Measurements from ENCODE around the gene AFDN.

The AFDN gene

DNA sequence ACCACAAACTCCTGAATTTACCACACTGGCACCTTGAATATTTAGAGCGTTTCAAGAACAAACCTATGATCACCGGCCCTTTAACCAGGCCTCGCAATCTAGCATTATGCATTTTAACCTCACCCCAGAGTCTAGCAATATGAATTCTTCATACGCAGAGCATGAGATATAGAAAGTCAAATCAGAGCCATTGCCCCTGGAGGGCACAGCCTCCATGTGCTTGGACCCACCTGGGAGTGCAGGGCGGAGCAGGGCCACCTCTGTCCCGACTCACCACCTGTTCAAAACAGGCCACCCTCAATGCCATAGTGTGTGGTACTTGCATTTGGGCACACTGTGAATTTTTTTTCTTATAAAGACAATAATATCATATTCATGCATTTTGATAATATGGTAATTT lies 19.5 kb upstream of the AFDN start:
- TF ChIP-seq, protein P1, sequence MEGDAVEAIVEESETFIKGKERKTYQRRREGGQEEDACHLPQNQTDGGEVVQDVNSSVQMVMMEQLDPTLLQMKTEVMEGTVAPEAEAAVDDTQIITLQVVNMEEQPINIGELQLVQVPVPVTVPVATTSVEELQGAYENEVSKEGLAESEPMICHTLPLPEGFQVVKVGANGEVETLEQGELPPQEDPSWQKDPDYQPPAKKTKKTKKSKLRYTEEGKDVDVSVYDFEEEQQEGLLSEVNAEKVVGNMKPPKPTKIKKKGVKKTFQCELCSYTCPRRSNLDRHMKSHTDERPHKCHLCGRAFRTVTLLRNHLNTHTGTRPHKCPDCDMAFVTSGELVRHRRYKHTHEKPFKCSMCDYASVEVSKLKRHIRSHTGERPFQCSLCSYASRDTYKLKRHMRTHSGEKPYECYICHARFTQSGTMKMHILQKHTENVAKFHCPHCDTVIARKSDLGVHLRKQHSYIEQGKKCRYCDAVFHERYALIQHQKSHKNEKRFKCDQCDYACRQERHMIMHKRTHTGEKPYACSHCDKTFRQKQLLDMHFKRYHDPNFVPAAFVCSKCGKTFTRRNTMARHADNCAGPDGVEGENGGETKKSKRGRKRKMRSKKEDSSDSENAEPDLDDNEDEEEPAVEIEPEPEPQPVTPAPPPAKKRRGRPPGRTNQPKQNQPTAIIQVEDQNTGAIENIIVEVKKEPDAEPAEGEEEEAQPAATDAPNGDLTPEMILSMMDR (IDR thresholded peaks at IDR 0.05; ENCODE audit: poor library complexity, severe bottlenecking): no peak
- H3K9me3 ChIP-seq (ENCODE audit: severe bottlenecking): no peaks in the 10 kb centered on the region
- H3K27ac ChIP-seq (ENCODE audit: poor library complexity, severe bottlenecking): no peak overlapping the region
- H3K4me3 ChIP-seq (ENCODE audit: severe bottlenecking): no peak overlapping the region
- DNase-seq (ENCODE audit: low spot score) (no peak), ATAC-seq (ENCODE audit: low read depth) (no peak)
- H3K27me3 ChIP-seq (ENCODE audit: insufficient read depth, poor library complexity, severe bottlenecking): no peaks in the 10 kb centered on the region
- no peaks in the 10 kb centered on the region for H3K4me1 ChIP-seq (ENCODE audit: insufficient read depth, poor library complexity, severe bottlenecking)
- H3K36me3 ChIP-seq (ENCODE audit: low read depth): no peaks in the 10 kb centered on the region

- ATAC-seq (ENCODE audit: low read depth): no peak
- Histone ChIP-seq H3K9me3 (ENCODE audit: severe bottlenecking) (no peaks in the 10 kb centered on the region), H3K27ac (ENCODE audit: poor library complexity, severe bottlenecking) (no peak overlapping the region), H3K4me1 (ENCODE audit: insufficient read depth, poor library complexity, severe bottlenecking) (no peaks in the 10 kb centered on the region), H3K27me3 (ENCODE audit: insufficient read depth, poor library complexity, severe bottlenecking) (no peaks in the 10 kb centered on the region), H3K36me3 (ENCODE audit: low read depth) (no peaks in the 10 kb centered on the region), H3K4me3 (ENCODE audit: severe bottlenecking) (no peak overlapping the region)
- TF ChIP-seq, protein P1 (IDR thresholded peaks at IDR 0.05; ENCODE audit: poor library complexity, severe bottlenecking): no peak
- no peak for DNase-seq (ENCODE audit: low spot score)
Measured at GRCh38 chr6:167807756-167808155, 19.0 kb upstream of the AFDN start.

DNA sequence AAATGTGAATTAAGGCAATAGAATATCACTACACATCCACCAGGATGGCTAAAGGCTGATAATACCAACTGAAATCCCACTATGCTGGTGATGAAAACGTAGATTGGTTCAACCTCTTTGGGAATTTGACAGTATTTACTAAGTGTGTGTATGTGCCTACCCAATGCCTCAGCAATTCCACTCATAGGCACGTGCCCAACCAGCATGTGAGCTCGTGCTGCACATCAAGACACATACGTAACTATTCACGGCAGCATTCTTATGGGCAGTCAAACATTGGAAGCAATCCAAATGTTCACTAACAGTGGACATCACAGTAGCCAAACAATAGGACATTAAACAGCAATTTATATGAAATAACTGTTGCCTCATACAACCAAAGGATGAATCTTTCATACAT lies 15.7 kb upstream of the AFDN start:
- Histone ChIP-seq H3K4me1 (ENCODE audit: insufficient read depth, poor library complexity, severe bottlenecking) (peaks cover 5% of the 10 kb centered on the region), H3K36me3 (ENCODE audit: low read depth) (no peaks in the 10 kb centered on the region), H3K9me3 (ENCODE audit: severe bottlenecking) (no peaks in the 10 kb centered on the region), H3K27ac (ENCODE audit: poor library complexity, severe bottlenecking) (no peak overlapping the region), H3K4me3 (ENCODE audit: severe bottlenecking) (no peak overlapping the region), H3K27me3 (ENCODE audit: insufficient read depth, poor library complexity, severe bottlenecking) (no peaks in the 10 kb centered on the region)
- ATAC-seq (ENCODE audit: low read depth) (no peak), DNase-seq (ENCODE audit: low spot score) (no peak)
- TF ChIP-seq, protein P1 (IDR thresholded peaks at IDR 0.05; ENCODE audit: poor library complexity, severe bottlenecking): no peak

DNA sequence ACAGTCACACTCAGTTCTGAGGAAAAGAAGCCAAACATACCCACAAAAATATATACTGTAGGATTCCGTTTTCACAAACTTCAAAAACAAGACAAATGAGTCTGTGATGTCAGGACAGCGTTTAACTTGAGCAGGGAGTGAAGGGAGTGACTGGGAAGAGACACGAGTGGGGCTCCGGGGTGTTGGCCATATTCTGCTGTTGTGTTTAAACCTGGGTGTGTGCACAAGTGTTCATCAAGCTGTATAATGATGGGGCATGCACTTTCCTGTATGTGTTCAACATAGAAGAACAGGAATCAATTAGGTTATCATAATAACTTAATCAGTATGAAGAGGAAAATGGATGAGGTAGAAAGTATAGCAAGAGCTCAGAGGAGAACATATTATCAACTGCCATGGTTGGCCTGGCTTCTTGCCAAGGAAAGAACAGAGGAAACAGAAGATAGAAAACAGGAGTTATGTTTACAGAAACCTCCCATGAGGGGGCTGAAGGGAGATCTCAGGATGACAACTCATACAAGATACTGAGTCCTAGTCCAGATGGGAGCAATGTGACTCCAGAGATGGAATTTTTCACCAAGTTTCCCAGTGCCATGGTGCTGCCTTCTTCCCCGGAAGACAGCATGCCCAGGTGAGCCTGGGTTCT lies 15.1 kb upstream of the AFDN start:
- no peak for ATAC-seq (ENCODE audit: low read depth)
- H3K9me3 ChIP-seq (ENCODE audit: severe bottlenecking): no peaks in the 10 kb centered on the region
- no peak for DNase-seq (ENCODE audit: low spot score)

GRCh38 chr6:167812088-167812487 lies 14.6 kb upstream of the AFDN start:
- H3K4me3 ChIP-seq (ENCODE audit: severe bottlenecking): no peak overlapping the region
- H3K27ac ChIP-seq (ENCODE audit: poor library complexity, severe bottlenecking): no peak overlapping the region

More for the DNA sequence above, 15.1 kb upstream of the AFDN start:
- TF ChIP-seq, protein P1 (IDR thresholded peaks at IDR 0.05; ENCODE audit: poor library complexity, severe bottlenecking): no peak
- no peaks in the 10 kb centered on the region for H3K27me3 ChIP-seq (ENCODE audit: insufficient read depth, poor library complexity, severe bottlenecking)
- H3K36me3 ChIP-seq (ENCODE audit: low read depth): no peaks in the 10 kb centered on the region
- H3K27ac ChIP-seq (ENCODE audit: poor library complexity, severe bottlenecking): no peak overlapping the region
- H3K4me3 ChIP-seq (ENCODE audit: severe bottlenecking): no peak overlapping the region
- H3K4me1 ChIP-seq (ENCODE audit: insufficient read depth, poor library complexity, severe bottlenecking): peaks cover 5% of the 10 kb centered on the region

More at GRCh38 chr6:167812088-167812487, 14.6 kb upstream of the AFDN start:
- no peaks in the 10 kb centered on the region for H3K36me3 ChIP-seq (ENCODE audit: low read depth)
- H3K27me3 ChIP-seq (ENCODE audit: insufficient read depth, poor library complexity, severe bottlenecking): no peaks in the 10 kb centered on the region
- DNase-seq (ENCODE audit: low spot score) (no peak), ATAC-seq (ENCODE audit: low read depth) (no peak)
- H3K9me3 ChIP-seq (ENCODE audit: severe bottlenecking): no peaks in the 10 kb centered on the region
- peaks cover 5% of the 10 kb centered on the region for H3K4me1 ChIP-seq (ENCODE audit: insufficient read depth, poor library complexity, severe bottlenecking)
- TF ChIP-seq, protein P1 (IDR thresholded peaks at IDR 0.05; ENCODE audit: poor library complexity, severe bottlenecking): no peak
